ENCODE measurements around the gene LRRC8B. TPM values are rescaled to one million over a fixed set of nuclear protein-coding genes. Genes with fewer than 3 reads are reported as not detected.

The LRRC8B gene
- total RNA-seq, result 0.55 and 0.71 TPM in 2 replicates

DNA sequence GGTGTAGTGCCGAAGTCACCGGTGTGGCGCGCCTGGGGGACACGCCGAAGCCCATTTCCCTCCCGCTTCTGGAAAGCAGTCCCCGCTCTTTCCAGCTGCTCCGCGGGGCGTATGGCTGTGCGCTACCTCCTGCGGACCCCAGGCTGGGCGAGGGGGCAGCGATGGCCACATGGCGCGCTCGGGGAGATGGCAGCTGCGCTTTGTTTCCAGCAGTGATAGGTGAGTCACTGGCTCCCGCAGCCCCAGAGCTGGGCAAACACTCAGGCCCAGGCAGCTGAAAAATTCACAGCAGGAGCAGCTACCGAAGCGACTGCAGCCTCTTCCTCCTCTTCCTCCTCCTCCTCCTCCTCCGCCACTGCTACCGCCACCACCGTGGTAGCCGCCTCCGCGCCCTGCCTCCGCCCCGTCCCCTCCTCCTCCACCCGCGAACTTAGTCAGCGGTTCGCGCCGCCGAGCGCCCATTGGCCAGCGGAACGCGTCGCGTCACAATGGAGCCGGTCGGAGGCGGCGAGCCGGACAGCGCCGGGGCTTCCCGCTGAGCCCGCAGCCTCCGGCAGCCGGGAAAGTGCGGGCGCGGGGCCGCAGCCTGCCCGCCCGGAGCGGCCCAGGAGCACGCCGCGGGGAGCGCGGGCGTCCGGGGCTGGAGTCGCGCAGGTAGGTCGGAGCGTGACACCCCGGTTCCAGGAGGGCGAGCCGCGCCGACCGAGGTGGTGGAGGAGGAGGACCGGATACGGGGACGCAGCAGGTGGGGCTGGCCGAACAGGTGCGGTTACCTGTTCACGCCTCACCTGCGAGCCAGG is at the start of gene LRRC8B:
TSS of gene LRRC8B (plus strand) at position 461 of the 800 bp plus-strand sequence. CDS start 57,822 bp downstream, outside the sequence.

DNA sequence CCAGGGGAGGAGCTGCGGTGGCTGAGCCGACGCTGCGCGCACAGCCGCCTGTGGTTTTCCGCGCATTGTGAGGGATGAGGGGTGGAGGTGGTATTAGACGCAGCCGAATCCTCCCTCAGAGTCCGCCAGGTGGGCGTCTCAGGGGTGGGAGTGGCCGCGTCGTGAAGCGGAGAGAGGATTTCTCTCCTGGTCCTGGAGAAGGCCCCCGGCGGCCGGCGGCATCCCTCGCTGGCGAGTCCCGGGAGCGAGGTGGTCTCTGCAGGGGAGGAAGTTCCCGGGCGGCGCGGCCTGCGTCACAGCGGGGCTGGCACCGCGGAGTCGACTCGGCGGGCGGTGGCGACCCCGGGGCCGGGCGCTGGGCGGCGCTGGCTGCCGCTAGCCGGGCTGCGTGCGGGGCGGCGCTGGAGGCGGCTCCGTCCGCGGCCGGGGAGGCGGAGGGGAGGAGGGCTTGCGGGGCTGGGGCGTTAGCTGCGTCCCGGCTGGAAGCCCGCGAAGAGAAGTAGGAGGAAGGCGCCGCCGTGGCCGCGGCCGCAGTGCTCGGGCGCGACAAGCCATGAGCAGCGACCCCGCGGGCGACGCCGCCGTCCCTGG is 108.1 kb downstream of the LRRC8B start, which contains the start of gene LRRC8C:
TSS of gene LRRC8C (plus strand) at position 464 of the 591 bp plus-strand sequence. CDS start 53,354 bp downstream, outside the sequence.

Other genes starting within 250 kb of the LRRC8B start
- gene GBP6, start 160.8 kb upstream of the LRRC8B start, total RNA-seq, result under 0.01 TPM in 1 of 2 replicates, not detected in the other
- gene LRRC8C, start 108.3 kb downstream of the LRRC8B start, total RNA-seq, result 2.6 and 4.4 TPM in 2 replicates